Stomach (tissue), 9 donors: ENCODE measurements around the gene PSMD7. TPM values are rescaled to one million over a fixed set of nuclear protein-coding genes. Genes with fewer than 3 reads are reported as not detected.
A peak's percentile ranks its signal among the peaks of the same experiment; 100 is the strongest.
"Not testable (repeated sequence)": the region's sequence is repeated elsewhere in the genome, so short reads cannot be mapped to it uniquely, and the experiment has no call there.

Experiments
- DNase-seq, 2 donors: peaks; one replicate each; pipeline versions ENCODE4 v3.0.0 to v3.0.0-alpha.2; 2013 to 2019
- H3K27ac ChIP-seq, 5 donors: fragments of 200-600 bp in 4 of 5; sonication (generic) in 4 of 5; one replicate each; pipeline ENCODE4 v1.5.1; 2013 to 2019; ENCODE audit warnings: mild to moderate bottlenecking in 1 of 5, moderate library complexity in 1 of 5
- H3K27me3 ChIP-seq, 3 donors: fragments of 200-600 bp; sonication (generic); one replicate each; pipeline ENCODE4 v1.5.1; 2017 to 2019; ENCODE audit warnings: mixed run types in 1 of 3
- H3K36me3 ChIP-seq, 4 donors: fragments of 200-600 bp; sonication (generic); 1 replicate in 3 of 4; 2 replicates in 1 of 4; pipeline ENCODE4 v1.5.1; 2016 to 2019
- H3K4me1 ChIP-seq, 4 donors: fragments of 200-600 bp; sonication (generic); one replicate each; pipeline ENCODE4 v1.5.1; 2016 to 2019
- H3K4me3 ChIP-seq, 4 donors: fragments of 200-600 bp; sonication (generic) in 3 of 4; one replicate each; pipeline ENCODE4 v1.5.1; 2016 to 2019; ENCODE audit warnings: mild to moderate bottlenecking in 1 of 4
- H3K9me3 ChIP-seq, 4 donors: fragments of 200-600 bp; sonication (generic); one replicate each; pipeline ENCODE4 v1.5.1; 2016 to 2019
- CTCF ChIP-seq, 7 experiments: fragments of 450-650 bp in 4 of 7; fragments of 200-600 bp in 3 of 7; sonication (generic) in 3 of 7; IDR thresholded peaks; one replicate each; pipeline ENCODE4 v1.5.1; 2016 to 2019; ENCODE audit warnings: antibody characterized with exemption in 7 of 7, control low read depth in 2 of 7, mild to moderate bottlenecking in 1 of 7
- EP300 ChIP-seq: sonication (generic); formaldehyde crosslinking; IDR thresholded peaks from one replicate; pipeline ENCODE4 v1.6.1; 2017; ENCODE audit warnings: antibody characterized with exemption
- POLR2A ChIP-seq, 4 donors: fragments of 450-650 bp; IDR thresholded peaks; one replicate each; pipeline ENCODE4 v1.6.1; 2016; ENCODE audit warnings: antibody characterized with exemption in 4 of 4, control low read depth in 2 of 4, mild to moderate bottlenecking in 1 of 4, moderate library complexity in 1 of 4
- POLR2AphosphoS5 ChIP-seq, 3 donors: sonication (generic); formaldehyde crosslinking; IDR thresholded peaks; one replicate each; pipeline ENCODE4 v1.6.1; 2016; ENCODE audit warnings: antibody characterized with exemption in 3 of 3
- WGBS, 5 donors: extraction: QIAGEN DNeasy Blood & Tissue Kit in 3 of 5; methylation state at CpG; one replicate each; pipeline versions ENCODE4 v1.1.5 to v1.1.7; 2013 to 2018; 5-methylcytosine and 5-hydroxymethylcytosine counted together
- intact Hi-C: fragments of 100-400 bp; cut with DNase I; formaldehyde crosslinking; loops from one replicate; pipeline ENCODE4 v1.15.1; 2023; ENCODE audit warnings: low total_unique reads
- polyA plus RNA-seq, 3 donors: library from polyadenylated mRNA; stranded (reverse); fragments of 200-250 nt; gene quantifications; one replicate each; pipeline ENCODE4 v1.2.3, GENCODE V29; 2013
- total RNA-seq, 5 donors: library from RNA; depleted of rRNA; stranded (reverse); fragments of >200 nt; gene quantifications; one replicate each; pipeline versions ENCODE4 v1.1.0 to v1.2.3, GENCODE V29; 2014 to 2016
- donor health status: healthy with polysubstance abuse.
- donor health status: Bipolar disorder and iron deficiency.
- donor health status: healthy.

Gene PSMD7
- total and polyA plus RNA-seq, 8 donors, result 9.3 to 93.1 (median 48.0) TPM

GRCh38 chr16:74315059-74315458 is 18.4 kb downstream of the PSMD7 start:
- Histone ChIP-seq H3K9me3 (no peaks in the 10 kb centered on the region), H3K27ac (no peak overlapping the region), H3K4me3 (no peak overlapping the region), H3K36me3 (peaks cover 0 to 9% (median 0%) of the 10 kb centered on the region in 4 donors), H3K27me3 (no peaks in the 10 kb centered on the region), H3K4me1 (no peaks in the 10 kb centered on the region)
- no peak for TF ChIP-seq EP300
- no peak for TF ChIP-seq CTCF (IDR thresholded peaks at IDR 0.05)
- no peak for TF ChIP-seq POLR2AphosphoS5 (IDR thresholded peaks at IDR 0.05)
- TF ChIP-seq POLR2A (IDR thresholded peaks at IDR 0.05), result no peak
- 85 to 93% (median 87%) methylated on average over 7 of the region's 7 CpGs for WGBS, 5 donors
- intact Hi-C loops, result no loop called here
- no peak for DNase-seq

GRCh38 chr16:74320707-74321106 is 24.1 kb downstream of the PSMD7 start:
- H3K36me3 ChIP-seq, result peaks cover 7 to 19% (median 12%) of the 10 kb centered on the region in 4 donors
- H3K27ac ChIP-seq, result no peak overlapping the region
- no peaks in the 10 kb centered on the region for H3K27me3 ChIP-seq
- H3K4me3 ChIP-seq, result no peak overlapping the region
- no peaks in the 10 kb centered on the region for H3K9me3 ChIP-seq
- TF ChIP-seq POLR2AphosphoS5 (IDR thresholded peaks at IDR 0.05), result no peak
- no peak for TF ChIP-seq CTCF (IDR thresholded peaks at IDR 0.05)
- no peak for TF ChIP-seq EP300
- no peak for TF ChIP-seq POLR2A (IDR thresholded peaks at IDR 0.05)
- DNase-seq, result no peak
- WGBS, 5 donors, result 48 to 88% (median 79%) methylated on average over 6 of the region's 6 CpGs
- intact Hi-C loops, result no loop called here
- H3K4me1 ChIP-seq, result peaks cover 0 to 11% (median 2%) of the 10 kb centered on the region in 4 donors

GRCh38 chr16:74321356-74321755 is 24.7 kb downstream of the PSMD7 start:
- DNase-seq, result peak in 1 of 2 donors; percentile 28
- Histone ChIP-seq H3K4me3 (no peak overlapping the region), H3K4me1 (peaks cover 0 to 11% (median 2%) of the 10 kb centered on the region in 4 donors), H3K9me3 (no peaks in the 10 kb centered on the region), H3K36me3 (peaks cover 10 to 26% (median 17%) of the 10 kb centered on the region in 4 donors), H3K27me3 (no peaks in the 10 kb centered on the region), H3K27ac (peak overlapping the region in 2 of 5 donors; percentile 38 to 43)
- no peak for TF ChIP-seq EP300
- no peak for TF ChIP-seq CTCF (IDR thresholded peaks at IDR 0.05)
- TF ChIP-seq POLR2AphosphoS5 (IDR thresholded peaks at IDR 0.05), result no peak
- no peak for TF ChIP-seq POLR2A (IDR thresholded peaks at IDR 0.05)
- intact Hi-C loops, result no loop called here
- 75 to 86% (median 79%) methylated on average over 1 to 2 of the region's 2 CpGs for WGBS, 5 donors

- TF ChIP-seq EP300, result no peak
- Histone ChIP-seq H3K36me3 (peaks cover 10 to 35% (median 26%) of the 10 kb centered on the region in 4 donors), H3K4me3 (no peak overlapping the region), H3K4me1 (peaks cover 0 to 11% (median 2%) of the 10 kb centered on the region in 4 donors), H3K9me3 (no peaks in the 10 kb centered on the region), H3K27ac (peak overlapping the region in 2 of 5 donors; percentile 38 to 61), H3K27me3 (no peaks in the 10 kb centered on the region)
- DNase-seq, result no peak
- WGBS, 5 donors, result 70 to 83% (median 79%) methylated on average over 7 of the region's 7 CpGs
- intact Hi-C loops, result no loop called here
Measured at GRCh38 chr16:74322301-74322710, 25.7 kb downstream of the PSMD7 start.

- Histone ChIP-seq H3K36me3 (peaks cover 10 to 49% (median 41%) of the 10 kb centered on the region in 4 donors), H3K4me1 (peaks cover 0 to 11% (median 2%) of the 10 kb centered on the region in 4 donors)
- H3K27me3 ChIP-seq, H3K4me3 ChIP-seq, DNase-seq, H3K27ac ChIP-seq, H3K9me3 ChIP-seq, intact Hi-C loops: not testable (repeated sequence)
- WGBS, 5 donors, result 92 to 98% (median 97%) methylated on average over 5 of the region's 5 CpGs
Measured at GRCh38 chr16:74324777-74325176, 28.2 kb downstream of the PSMD7 start.
